GM12878 (cell line): Measurements from ENCODE around the gene LRP1B. TPM values are rescaled to one million over a fixed set of nuclear protein-coding genes. Genes with fewer than 3 reads are reported as not detected.

Experiments
- ATAC-seq: fragments of 200-7000 bp; cut with Tn5 transposase; 3 replicates; pipeline ENCODE4 v1.9.1; 2020; ENCODE audit warnings: mild to moderate bottlenecking, moderate library complexity
- BruUV-seq: library from RNA; stranded (reverse); fragments of 400-500 nt; replicated peaks from 2 replicates; lab custom pipeline; 2021; lab: Mats Ljungman, UMichigan
- CTCF ChIA-PET: fragments of 300-600 bp; sonication (Branson Sonifier 250); formaldehyde crosslinking; extraction: SDS; loops from one replicate; lab custom pipeline; 2021; ENCODE audit warnings: inconsistent platforms; lab: Yijun Ruan, JAX
- POLR2A ChIA-PET: fragments of 350-600 bp; formaldehyde crosslinking; extraction: SDS; loops from one replicate; lab custom pipeline; 2021; ENCODE audit warnings: inconsistent platforms; lab: Charles Lee
- RAD21 ChIA-PET: fragments of 300-600 bp; sonication (Branson Sonifier 250); formaldehyde crosslinking; loops from one replicate; lab custom pipeline; 2023; ENCODE audit warnings: antibody characterized with exemption; ENCODE audit not compliant: unreplicated experiment; lab: Charles Lee
- SMC1A ChIA-PET: fragments of 300-600 bp; sonication (Branson Sonifier 250); formaldehyde crosslinking; loops from one replicate; lab custom pipeline; 2023; ENCODE audit not compliant: unreplicated experiment, uncharacterized antibody; lab: Charles Lee
- DNase-seq: peaks from one replicate; pipeline ENCODE4 v3.0.0-alpha.2; 2011; ENCODE audit warnings: low read depth, low spot score
- FAIRE-seq: peaks from 3 replicates; lab custom pipeline; 2011; peaks lifted over from hg19 to GRCh38; lab: Jason Lieb, UNC
- H2AFZ ChIP-seq: 2 replicates; pipeline ENCODE4 v1.6.0; 2011; ENCODE audit warnings: low read depth, low read length, control low read depth; ENCODE audit not compliant: control insufficient read depth
- H3K27ac ChIP-seq: 2 replicates; pipeline ENCODE4 v1.5.1; 2011; ENCODE audit warnings: control low read depth; ENCODE audit not compliant: control insufficient read depth, insufficient read depth
- H3K27me3 ChIP-seq, 2 experiments: replicated peaks in 1 of 2; 2 replicates each; pipeline versions ENCODE4 v1.6.0 to v1.6.1; 2011; ENCODE audit warnings: low read length in 1 of 2; ENCODE audit not compliant: control insufficient read depth in 2 of 2, insufficient read depth in 2 of 2
- H3K36me3 ChIP-seq, 2 experiments: 2 replicates each; pipeline ENCODE4 v1.5.1; 2011; ENCODE audit warnings: low read length in 1 of 2; ENCODE audit not compliant: control insufficient read depth in 2 of 2, insufficient read depth in 2 of 2
- H3K4me1 ChIP-seq: 2 replicates; pipeline ENCODE4 v1.6.1; 2011; ENCODE audit warnings: mild to moderate bottlenecking, low read length, moderate library complexity, mixed read lengths; ENCODE audit not compliant: control insufficient read depth, insufficient read depth
- H3K4me2 ChIP-seq: 2 replicates; pipeline ENCODE4 v1.6.0; 2011; ENCODE audit warnings: control low read depth; ENCODE audit not compliant: control insufficient read depth, insufficient read depth
- H3K4me3 ChIP-seq: fragments of 200-600 bp; sonication (generic); 2 replicates; pipeline ENCODE4 v1.5.1; 2016
- H3K79me2 ChIP-seq: 2 replicates; pipeline ENCODE4 v1.6.0; 2011; ENCODE audit warnings: low read length; ENCODE audit not compliant: control insufficient read depth, insufficient read depth
- H3K9ac ChIP-seq: 2 replicates; pipeline ENCODE4 v1.8.0; 2011; ENCODE audit warnings: low read length, control low read depth, mixed read lengths; ENCODE audit not compliant: control insufficient read depth, insufficient read depth
- H3K9me3 ChIP-seq: replicated peaks from 3 replicates; pipeline ENCODE4 v1.5.1; 2011; ENCODE audit warnings: mild to moderate bottlenecking, low read length; ENCODE audit not compliant: control insufficient read depth, insufficient read depth
- H4K20me1 ChIP-seq: 2 replicates; pipeline ENCODE4 v1.6.0; 2011; ENCODE audit not compliant: control insufficient read depth, insufficient read depth
- ATF2 ChIP-seq: IDR thresholded peaks from 2 replicates; pipeline ENCODE4 v1.6.1; 2012; ENCODE audit warnings: low read length, inconsistent platforms
- BCL3 ChIP-seq: IDR thresholded peaks from 2 replicates; pipeline ENCODE4 v1.6.1; 2011; ENCODE audit warnings: borderline replicate concordance, low read depth, mild to moderate bottlenecking, moderate library complexity, low read length; ENCODE audit not compliant: insufficient read depth, poor library complexity, severe bottlenecking
- IRF5 ChIP-seq: fragments of 450-650 bp; IDR thresholded peaks from 2 replicates; pipeline ENCODE4 v1.6.1; 2017; ENCODE audit warnings: borderline replicate concordance
- JUNB ChIP-seq: IDR thresholded peaks from 2 replicates; pipeline ENCODE4 v1.6.1; 2016; ENCODE audit warnings: antibody characterized with exemption, mild to moderate bottlenecking
- NFIC ChIP-seq: IDR thresholded peaks from 2 replicates; pipeline ENCODE4 v1.6.1; 2012; ENCODE audit warnings: low read depth, mild to moderate bottlenecking, inconsistent platforms, low read length, moderate library complexity
- NFXL1 ChIP-seq: fragments of 450-650 bp; IDR thresholded peaks from 2 replicates; pipeline ENCODE4 v1.6.1; 2017; ENCODE audit warnings: antibody characterized with exemption, mild to moderate bottlenecking, borderline replicate concordance
- PAX8 ChIP-seq: fragments of 450-650 bp; IDR thresholded peaks from 2 replicates; pipeline ENCODE4 v1.6.1; 2017; ENCODE audit warnings: mild to moderate bottlenecking, moderate library complexity
- RFX5 ChIP-seq: IDR thresholded peaks from 2 replicates; pipeline ENCODE4 v1.6.1; 2011; ENCODE audit warnings: low read depth, low read length, improper control_type of control experiment
- SUZ12 ChIP-seq: fragments of 200-600 bp; sonication (generic); IDR thresholded peaks from one replicate; pipeline ENCODE4 v1.6.1; 2018; ENCODE audit warnings: antibody characterized with exemption, mild to moderate bottlenecking; ENCODE audit not compliant: unreplicated experiment
- ZBTB4 ChIP-seq: fragments of 450-650 bp; formaldehyde crosslinking; IDR thresholded peaks from 2 replicates; pipeline ENCODE4 v1.4.0; 2022; ENCODE audit warnings: mild to moderate bottlenecking, moderate library complexity
- WGBS: methylation state at CpG from one replicate; pipeline ENCODE4 v1.1.6; 2016; ENCODE audit warnings: low lambda C conversion rate; ENCODE audit not compliant: insufficient replicate concordance, insufficient coverage; ENCODE audit errors: missing lambda C conversion rate; 5-methylcytosine and 5-hydroxymethylcytosine counted together
- in situ Hi-C: fragments of 300-500 bp; cut with MboI; formaldehyde crosslinking; loops from 9 replicates; pipeline ENCODE4 v1.14.3; 2018; ENCODE audit warnings: mixed read lengths
- intact Hi-C: fragments of 100-400 bp; cut with micrococcal nuclease; formaldehyde crosslinking; loops from one replicate; pipeline ENCODE4 v1.14.2; 2022; ENCODE audit not compliant: unreplicated experiment
- polyA plus RNA-seq, 11 experiments: library from polyadenylated mRNA; depleted of rRNA in 4 of 11; unstranded in 6 of 11; stranded (reverse) in 5 of 11; fragments of >200 nt; fragmentation: Nextera tagmentation in 4 of 11; fragmentation: Illumina TruSeq in 1 of 11; extraction: Ambion mirVana in 4 of 11; extraction: Trizol in 1 of 11; gene quantifications; 1 replicate in 1 of 11; 2 replicates in 10 of 11; pipeline versions ENCODE4 v1.2.1 to v1.2.3, GENCODE V29; 2011 to 2016; ENCODE audit warnings: inconsistent platforms in 2 of 11, missing spikeins in 2 of 11, low read depth in 1 of 11
- total RNA-seq, 4 experiments: library from RNA; depleted of rRNA in 3 of 4; stranded (reverse); fragments of >200 nt in 3 of 4; fragmentation: Illumina TruSeq in 1 of 4; extraction: Trizol in 1 of 4; gene quantifications; 2 replicates each; pipeline versions ENCODE4 v1.2.1 to v1.2.3, GENCODE V29; 2013 to 2021

LRP1B gene
- total and polyA plus RNA-seq, 10 of the 15 experiments (the other 5 are each of a cell fraction or from before 2014, with no cell fraction given) = under 0.01 to 0.06 (median 0.03) TPM; not detected in 5

GRCh38 chr2:141522048-141522447 lies 608.8 kb downstream of the LRP1B start:
- ATAC-seq (no peak), FAIRE-seq (no peak), DNase-seq (no peak)
- H2AFZ ChIP-seq = no peak overlapping the region; the same call in 1 of the 2 replicates
- ChIA-PET SMC1A (no interaction called here), POLR2A (no interaction called here), CTCF (no interaction called here), RAD21 (no interaction called here)
- no peak overlapping the region for H3K4me2 ChIP-seq
- intact Hi-C loops = no loop called here
- H3K79me2 ChIP-seq = no peaks in the 10 kb centered on the region
- H3K36me3 ChIP-seq = no peaks in the 10 kb centered on the region
- in situ Hi-C loops = no loop called here
- no peaks in the 10 kb centered on the region for H3K9me3 ChIP-seq
- WGBS = 2% methylated on average over 3 of the region's 3 CpGs
- no TSS peak for BruUV-seq
- no peak overlapping the region for H3K27ac ChIP-seq
- peaks cover 3% of the 10 kb centered on the region; the same call in 1 of the 2 replicates for H3K4me1 ChIP-seq
- TF ChIP-seq JUNB (peak; percentile 66), ATF2 (peak; percentile 72; the same call in 1 of the 2 replicates), NFIC (peak; percentile 66; the same call in 1 of the 2 replicates), RFX5 (no peak), NFXL1 (no peak), SUZ12 (no peak), ZBTB4 (CRISPR knock-in tag) (no peak), PAX8 (no peak), IRF5 (no peak), BCL3 (no peak)
- H3K4me3 ChIP-seq = no peak overlapping the region
- no peak overlapping the region for H3K9ac ChIP-seq
- no peaks in the 10 kb centered on the region for H3K27me3 ChIP-seq
- H4K20me1 ChIP-seq = no peaks in the 10 kb centered on the region
